Endothelial cell of umbilical vein (primary cell): Measurements from ENCODE around the gene ZMIZ1. TPM values are rescaled to one million over a fixed set of nuclear protein-coding genes. Genes with fewer than 3 reads are reported as not detected.

Experiments
- BruUV-seq: library from RNA; stranded (reverse); fragments of 400-500 nt; replicated peaks from 2 replicates; lab custom pipeline; 2021; lab: Mats Ljungman, UMichigan
- CTCF ChIA-PET: fragments of 300-600, 350-600 bp; sonication (Branson Sonifier 250); formaldehyde crosslinking; loops from one replicate; lab custom pipeline; 2021; ENCODE audit warnings: antibody characterized with exemption, inconsistent platforms; lab: Charles Lee
- POLR2A ChIA-PET: fragments of 300-600, 350-600 bp; sonication (Branson Sonifier 250); formaldehyde crosslinking; loops from one replicate; lab custom pipeline; 2021; ENCODE audit warnings: antibody characterized with exemption, inconsistent platforms; lab: Charles Lee
- DNase-seq: peaks from one replicate; pipeline ENCODE4 v3.0.0-alpha.2; 2011; ENCODE audit warnings: low read depth, low spot score
- FAIRE-seq: peaks from 2 replicates; lab custom pipeline; 2011; peaks lifted over from hg19 to GRCh38; lab: Jason Lieb, UNC
- H2AFZ ChIP-seq: 2 replicates; pipeline ENCODE4 v1.6.0; 2012; ENCODE audit warnings: low read depth, low read length, control low read depth, inconsistent platforms
- H3K27ac ChIP-seq: 2 replicates; pipeline ENCODE4 v1.5.1; 2011; ENCODE audit warnings: low read depth, mild to moderate bottlenecking, control low read depth, low read length, moderate library complexity; ENCODE audit not compliant: insufficient read depth
- H3K27me3 ChIP-seq, 2 experiments: 2 replicates each; pipeline versions ENCODE4 v1.6.0 to v1.6.1; 2011; ENCODE audit warnings: low read length in 2 of 2, mixed read lengths in 1 of 2; ENCODE audit not compliant: control insufficient read depth in 2 of 2, insufficient read depth in 2 of 2
- H3K36me3 ChIP-seq, 2 experiments: 2 replicates in 1 of 2; 3 replicates in 1 of 2; pipeline ENCODE4 v1.5.1; 2011; ENCODE audit warnings: low read length in 2 of 2, mild to moderate bottlenecking in 1 of 2, moderate library complexity in 1 of 2; ENCODE audit not compliant: control insufficient read depth in 2 of 2, insufficient read depth in 2 of 2; ENCODE audit errors: extremely low read depth in 1 of 2
- H3K4me1 ChIP-seq: 3 replicates; pipeline ENCODE4 v1.5.1; 2011; ENCODE audit warnings: mild to moderate bottlenecking, low read length; ENCODE audit not compliant: control insufficient read depth, insufficient read depth; ENCODE audit errors: extremely low read depth
- H3K4me2 ChIP-seq: 2 replicates; pipeline ENCODE4 v1.6.1; 2011; ENCODE audit warnings: low read length, control low read depth, mixed read lengths; ENCODE audit not compliant: insufficient read depth
- H3K4me3 ChIP-seq, 3 experiments: fragments of 200-600 bp in 1 of 3; sonication (generic), shearing (Covaris generic) in 1 of 3; replicated peaks in 1 of 3; 2 replicates each; pipeline ENCODE4 v1.5.1; 2011 to 2016; ENCODE audit warnings: control low read depth in 3 of 3, low read length in 3 of 3, mild to moderate bottlenecking in 2 of 3, inconsistent platforms in 1 of 3, low read depth in 1 of 3, moderate library complexity in 1 of 3; ENCODE audit not compliant: insufficient read depth in 1 of 3
- H3K79me2 ChIP-seq: 2 replicates; pipeline ENCODE4 v1.6.0; 2012; ENCODE audit warnings: low read length, inconsistent platforms; ENCODE audit not compliant: control insufficient read depth, insufficient read depth
- H3K9ac ChIP-seq: replicated peaks from 2 replicates; pipeline ENCODE3; 2011; ENCODE audit warnings: low read length, control low read depth; ENCODE audit not compliant: insufficient read depth; ENCODE audit errors: extremely low read depth
- H3K9me1 ChIP-seq: replicated peaks from 3 replicates; pipeline ENCODE4 v1.6.0; 2011; ENCODE audit warnings: mild to moderate bottlenecking, low read length; ENCODE audit not compliant: control insufficient read depth, insufficient read depth; ENCODE audit errors: extremely low read depth
- H3K9me3 ChIP-seq: replicated peaks from 2 replicates; pipeline ENCODE4 v1.5.1; 2012; ENCODE audit warnings: low read length, inconsistent platforms; ENCODE audit not compliant: control insufficient read depth, insufficient read depth
- H4K20me1 ChIP-seq: replicated peaks from 2 replicates; pipeline ENCODE3; 2011; ENCODE audit warnings: mild to moderate bottlenecking, low read length; ENCODE audit not compliant: control insufficient read depth, insufficient read depth; ENCODE audit errors: extremely low read depth
- CTCF ChIP-seq, 2 donors: IDR thresholded peaks; 1 replicate in 1 of 2; 2 replicates in 1 of 2; pipeline ENCODE4 v1.5.1; 2011; ENCODE audit warnings: low read length in 2 of 2, mild to moderate bottlenecking in 2 of 2, moderate library complexity in 2 of 2, control low read depth in 1 of 2, inconsistent platforms in 1 of 2, low read depth in 1 of 2; ENCODE audit not compliant: insufficient read depth in 1 of 2; ENCODE audit errors: extremely low read depth in 1 of 2
- EZH2 ChIP-seq: IDR thresholded peaks from 2 replicates; pipeline ENCODE4 v1.6.1; 2012; ENCODE audit warnings: borderline replicate concordance, low read depth, mild to moderate bottlenecking, moderate library complexity, low read length, inconsistent platforms; ENCODE audit not compliant: severe bottlenecking
- FOS ChIP-seq: IDR thresholded peaks from 2 replicates; pipeline ENCODE4 v1.6.1; 2011; ENCODE audit warnings: mild to moderate bottlenecking, low read length, moderate library complexity, borderline replicate concordance; ENCODE audit not compliant: insufficient read depth
- GATA2 ChIP-seq: IDR thresholded peaks from 2 replicates; pipeline ENCODE4 v1.7.0; 2011; ENCODE audit warnings: low read depth, mild to moderate bottlenecking, moderate library complexity, mixed read lengths, low read length; ENCODE audit not compliant: insufficient read length, insufficient read depth
- JUN ChIP-seq: IDR thresholded peaks from 2 replicates; pipeline ENCODE4 v1.6.1; 2011; ENCODE audit warnings: borderline replicate concordance, low read depth; ENCODE audit not compliant: insufficient read length, insufficient read depth
- MAX ChIP-seq: IDR thresholded peaks from 2 replicates; pipeline ENCODE4 v1.6.1; 2011; ENCODE audit not compliant: insufficient read depth, insufficient read length
- MYC ChIP-seq: IDR thresholded peaks from one replicate; pipeline ENCODE4 v1.6.1; 2011; ENCODE audit warnings: mild to moderate bottlenecking, low read depth, low read length
- POLR2A ChIP-seq: IDR thresholded peaks from 2 replicates; pipeline ENCODE4 v1.6.1; 2012; ENCODE audit warnings: low read depth, mild to moderate bottlenecking, control low read depth, low read length
- POLR2AphosphoS5 ChIP-seq: IDR thresholded peaks from 2 replicates; pipeline ENCODE4 v1.6.1; 2012; ENCODE audit warnings: low read depth, mild to moderate bottlenecking, control low read depth, low read length, moderate library complexity; ENCODE audit not compliant: insufficient read depth
- dilution Hi-C: fragments of 300-500 bp; cut with MboI; formaldehyde crosslinking; loops from one replicate; pipeline ENCODE4 v1.15.0; 2019; ENCODE audit warnings: low sequenced_read_pairs; ENCODE audit not compliant: extremely low pct_ligation_motif_present
- intact Hi-C: fragments of 100-400 bp; cut with micrococcal nuclease; formaldehyde crosslinking; loops from one replicate; pipeline ENCODE4 v1.10.0; 2022
- polyA plus RNA-seq, 4 experiments: library from polyadenylated mRNA; depleted of rRNA in 3 of 4; stranded (reverse) in 3 of 4; unstranded in 1 of 4; fragments of >200 nt; gene quantifications; 2 replicates each; pipeline versions ENCODE4 v1.2.1 to v1.2.3, GENCODE V29; 2011 to 2012; ENCODE audit warnings: missing spikeins in 1 of 4
- total RNA-seq: library from RNA; stranded (reverse); gene quantifications from 2 replicates; pipeline ENCODE4 v1.2.3, GENCODE V29; 2021

Gene ZMIZ1
- total and polyA plus RNA-seq, 2 donors (not counting 3 experiments of a cell fraction or from before 2014, with no cell fraction given), result 12.5 to 46.7 TPM

- no TSS peak for BruUV-seq
- Histone ChIP-seq H3K9ac (no peak overlapping the region), H3K27ac (no peak overlapping the region), H3K79me2 (no peaks in the 10 kb centered on the region), H3K4me3 (no peak overlapping the region), H4K20me1 (no peaks in the 10 kb centered on the region), H3K27me3 (no peaks in the 10 kb centered on the region), H3K4me1 (peaks cover 10% of the 10 kb centered on the region), H3K36me3 (peaks cover 0 to 19% of the 10 kb centered on the region in 2 experiments), H3K9me3 (no peaks in the 10 kb centered on the region), H3K4me2 (no peak overlapping the region), H2AFZ (no peak overlapping the region), H3K9me1 (no peaks in the 10 kb centered on the region)
- POLR2A ChIA-PET, result no interaction called here
- CTCF ChIA-PET, result interaction anchor here (0.7 kb wide), 1 partner anchor 232 kb away, joined by 3 read pairs; no protein-coding TSS in a partner anchor
- no peak for FAIRE-seq
- intact Hi-C loops (no loop called here), dilution Hi-C loops (no loop called here)
- TF ChIP-seq EZH2 (no peak), POLR2AphosphoS5 (no peak), CTCF (IDR thresholded peaks at IDR 0.05; ENCODE audit: extremely low read depth in 1 of 2, insufficient read depth in 1 of 2, low read depth in 1 of 2, low read length in 2 of 2) (no peak), MYC (no peak), JUN (no peak), FOS (no peak), GATA2 (no peak), MAX (no peak), POLR2A (no peak)
- no peak for DNase-seq
These were observed 161.6 kb downstream of the ZMIZ1 start for GRCh38 chr10:79230328-79230830.
